ENCODE measurements around the gene SCN3B.

SCN3B gene

DNA sequence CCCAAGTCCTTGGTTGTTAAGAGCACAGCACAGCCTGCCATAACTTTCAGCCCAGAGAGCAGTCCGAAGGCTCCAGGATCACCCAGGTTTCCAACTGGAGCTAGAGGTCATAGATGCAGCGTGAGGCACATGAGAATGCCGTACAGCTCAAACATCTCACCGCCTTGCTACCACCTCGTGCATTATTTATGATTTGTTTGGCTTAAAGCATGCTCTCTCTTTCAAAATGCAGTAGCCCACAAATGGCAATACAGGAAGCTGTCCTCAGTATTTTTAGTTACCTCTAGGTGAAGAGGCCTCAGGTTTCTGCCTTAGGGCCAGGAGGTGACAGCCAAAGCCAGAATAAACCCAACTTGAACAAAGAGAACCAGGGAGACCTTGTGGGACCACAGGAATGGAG lies 14.4 kb downstream of the SCN3B start:
- CTCF ChIA-PET, result interaction anchor here (1.3 to 4.8 kb wide), 3 partner anchors 12 to 71 kb away, joined by 3 to 40 read pairs (median 16); no protein-coding TSS in a partner anchor
- DNase-seq (ENCODE audit: low spot score), result no peak
- POLR2A ChIA-PET (ENCODE audit: low non-redundant PET), result no interaction called here
- no peak overlapping the region for H3K27ac ChIP-seq
- TF ChIP-seq, protein P1, sequence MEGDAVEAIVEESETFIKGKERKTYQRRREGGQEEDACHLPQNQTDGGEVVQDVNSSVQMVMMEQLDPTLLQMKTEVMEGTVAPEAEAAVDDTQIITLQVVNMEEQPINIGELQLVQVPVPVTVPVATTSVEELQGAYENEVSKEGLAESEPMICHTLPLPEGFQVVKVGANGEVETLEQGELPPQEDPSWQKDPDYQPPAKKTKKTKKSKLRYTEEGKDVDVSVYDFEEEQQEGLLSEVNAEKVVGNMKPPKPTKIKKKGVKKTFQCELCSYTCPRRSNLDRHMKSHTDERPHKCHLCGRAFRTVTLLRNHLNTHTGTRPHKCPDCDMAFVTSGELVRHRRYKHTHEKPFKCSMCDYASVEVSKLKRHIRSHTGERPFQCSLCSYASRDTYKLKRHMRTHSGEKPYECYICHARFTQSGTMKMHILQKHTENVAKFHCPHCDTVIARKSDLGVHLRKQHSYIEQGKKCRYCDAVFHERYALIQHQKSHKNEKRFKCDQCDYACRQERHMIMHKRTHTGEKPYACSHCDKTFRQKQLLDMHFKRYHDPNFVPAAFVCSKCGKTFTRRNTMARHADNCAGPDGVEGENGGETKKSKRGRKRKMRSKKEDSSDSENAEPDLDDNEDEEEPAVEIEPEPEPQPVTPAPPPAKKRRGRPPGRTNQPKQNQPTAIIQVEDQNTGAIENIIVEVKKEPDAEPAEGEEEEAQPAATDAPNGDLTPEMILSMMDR (conservative IDR thresholded peaks at IDR 0.05; ENCODE audit: low read depth), result no peak

DNA sequence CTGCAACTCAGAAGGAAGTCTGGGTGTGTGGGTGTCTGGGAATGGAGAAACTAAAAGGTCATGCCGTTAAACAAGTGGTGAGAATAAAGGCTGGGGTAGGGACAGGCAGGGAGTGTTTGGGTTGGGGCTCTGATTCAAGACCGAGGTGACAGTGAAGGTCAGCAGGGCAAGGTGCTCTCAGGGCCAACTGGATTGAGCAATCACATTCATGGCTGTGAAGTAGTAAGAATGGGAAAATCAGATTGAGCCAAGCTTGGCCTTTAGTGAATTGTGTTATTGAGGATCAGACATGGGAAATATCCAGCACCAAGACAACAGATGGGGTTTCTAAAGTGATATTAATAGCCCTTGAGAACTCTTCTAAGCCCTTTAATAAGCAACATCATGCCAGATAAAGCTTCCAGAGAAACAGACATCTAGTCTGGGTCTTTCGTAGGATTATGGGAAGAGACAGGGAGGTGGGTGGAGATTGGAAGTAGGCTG lies 24.3 kb downstream of the SCN3B start:
- TF ChIP-seq, protein P1 (conservative IDR thresholded peaks at IDR 0.05; ENCODE audit: low read depth), result no peak
- POLR2A ChIA-PET (ENCODE audit: low non-redundant PET), result no interaction called here
- CTCF ChIA-PET, result interaction anchor here (0.5 to 1.0 kb wide), 2 partner anchors 81 to 110 kb away, joined by 3 to 5 read pairs; no protein-coding TSS in a partner anchor
- no peak for DNase-seq (ENCODE audit: low spot score)
- no peak overlapping the region for H3K27ac ChIP-seq

DNA sequence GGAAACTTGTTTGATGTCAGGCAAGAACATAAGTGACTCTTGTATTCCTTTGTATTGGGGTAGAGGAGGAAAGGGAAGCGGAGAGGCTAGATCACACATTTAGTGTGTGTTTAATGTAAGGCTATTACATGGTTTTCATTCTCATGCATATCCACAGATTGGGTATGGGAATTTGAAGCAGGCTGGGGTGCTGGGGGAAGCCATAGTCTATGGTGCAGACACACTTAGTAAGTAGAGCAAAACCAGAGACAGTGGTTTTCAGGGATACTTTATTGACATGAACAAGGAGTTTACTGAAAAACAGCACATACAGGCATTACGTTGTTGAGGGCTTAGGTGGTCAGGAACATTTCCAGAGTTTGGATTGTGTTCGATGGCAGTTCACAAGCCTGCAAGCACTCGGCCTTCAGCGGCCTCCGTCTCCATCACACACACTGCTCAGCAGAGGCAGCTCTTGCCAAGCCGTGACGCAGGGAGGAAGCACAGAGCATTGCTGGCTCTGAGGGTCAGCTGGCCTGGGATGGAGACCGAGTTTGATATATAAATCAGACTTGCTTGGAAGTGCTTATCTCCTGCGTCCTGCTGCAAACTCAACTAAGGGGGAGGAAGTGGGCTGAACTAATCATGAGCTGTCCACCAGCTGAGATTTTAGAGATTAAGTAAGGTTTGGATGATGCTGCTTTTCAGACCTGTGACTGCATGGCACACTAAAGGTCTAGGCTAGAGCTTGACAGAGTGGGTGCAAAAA lies 25.3 kb downstream of the SCN3B start:
- ChIA-PET POLR2A (ENCODE audit: low non-redundant PET) (no interaction called here), CTCF (interaction anchor here (1.0 kb wide), 1 partner anchor 82 kb away, joined by 5 read pairs; no protein-coding TSS in a partner anchor)
- TF ChIP-seq, protein P1 (conservative IDR thresholded peaks at IDR 0.05; ENCODE audit: low read depth), result no peak
- no peak overlapping the region for H3K27ac ChIP-seq
- DNase-seq (ENCODE audit: low spot score), result no peak

DNA sequence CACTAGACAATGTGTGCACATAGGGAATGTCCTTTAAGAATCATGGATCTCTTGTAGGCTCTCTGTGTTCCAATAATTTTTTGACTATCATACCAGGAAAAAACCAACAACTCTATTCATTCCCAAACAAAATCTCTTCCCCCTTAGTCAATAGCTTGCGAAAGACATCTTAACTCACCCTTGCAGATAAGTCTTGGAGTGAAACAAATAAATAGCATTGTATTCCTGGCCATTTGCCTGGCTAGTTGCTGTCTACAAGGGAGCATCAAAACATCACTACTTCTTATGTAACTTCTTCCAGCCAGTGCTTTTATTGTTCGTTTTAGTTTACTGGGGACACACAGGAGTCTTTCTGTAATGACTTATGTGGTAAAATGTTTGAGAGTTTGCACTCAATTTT lies 29.4 kb downstream of the SCN3B start:
- no peak overlapping the region for H3K27ac ChIP-seq
- ChIA-PET POLR2A (ENCODE audit: low non-redundant PET) (no interaction called here), CTCF (no interaction called here)
- no peak for DNase-seq (ENCODE audit: low spot score)
- TF ChIP-seq, protein P1 (conservative IDR thresholded peaks at IDR 0.05; ENCODE audit: low read depth), result no peak

DNA sequence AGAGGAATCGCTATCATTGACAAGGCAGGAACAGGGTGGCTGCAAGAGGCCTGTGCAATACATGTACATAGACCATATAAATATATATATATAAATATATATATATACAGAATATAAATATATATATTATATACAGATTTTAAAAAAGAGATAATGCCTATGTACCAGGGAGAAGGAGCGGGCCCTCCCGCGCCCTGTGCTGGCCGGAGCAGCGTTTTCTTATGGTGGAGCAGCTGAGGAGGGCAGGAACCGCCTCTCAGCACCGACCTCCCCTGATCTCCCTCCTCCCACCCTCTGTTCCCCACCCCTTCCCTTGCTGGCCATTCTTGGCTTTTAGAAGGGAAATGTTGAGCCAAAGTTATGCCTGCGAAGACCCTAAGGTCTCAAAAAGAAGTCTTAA lies 31.8 kb downstream of the SCN3B start:
- H3K27ac ChIP-seq, result no peak overlapping the region
- DNase-seq (ENCODE audit: low spot score), result no peak
- TF ChIP-seq, protein P1 (conservative IDR thresholded peaks at IDR 0.05; ENCODE audit: low read depth), result no peak
- CTCF ChIA-PET, result no interaction called here
- POLR2A ChIA-PET (ENCODE audit: low non-redundant PET), result no interaction called here

DNA sequence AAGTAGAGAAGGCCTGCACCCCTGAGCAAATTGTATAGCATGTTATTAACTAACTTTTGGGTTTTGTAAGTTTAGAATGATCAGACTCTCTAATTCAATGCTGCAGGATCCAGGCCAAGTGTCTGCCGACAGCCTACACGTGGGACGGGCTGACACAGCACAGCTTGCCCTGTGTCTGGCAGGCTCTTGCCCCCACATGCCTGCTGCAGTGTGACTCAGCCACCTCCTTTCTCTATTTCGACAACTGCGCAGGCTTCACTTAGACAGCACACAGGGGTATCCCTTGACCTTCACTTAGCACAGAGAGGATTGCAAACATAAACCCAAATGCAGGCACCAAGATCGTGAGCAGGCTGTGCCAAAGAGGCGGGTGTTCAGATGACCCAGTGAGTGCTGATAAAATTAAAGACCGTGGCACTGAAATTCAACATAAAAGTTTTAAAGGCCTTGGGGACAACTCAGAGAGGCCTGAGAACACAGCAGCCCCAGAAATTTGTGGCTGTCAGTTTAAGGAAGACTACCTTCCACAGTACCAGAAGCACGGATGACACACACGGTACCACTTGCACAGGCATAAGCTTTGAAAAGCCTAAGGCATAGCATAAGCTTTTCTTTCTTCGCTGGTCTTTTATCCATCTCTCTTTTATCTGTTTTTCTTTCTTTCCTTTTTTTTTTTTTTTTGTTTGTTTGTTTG lies 37.8 kb downstream of the SCN3B start:
- ChIA-PET POLR2A (ENCODE audit: low non-redundant PET) (no interaction called here), CTCF (interaction anchor here (1.1 to 1.9 kb wide), 3 partner anchors 36 to 91 kb away, joined by 3 to 12 read pairs (median 6); no protein-coding TSS in a partner anchor)
- TF ChIP-seq, protein P1 (conservative IDR thresholded peaks at IDR 0.05; ENCODE audit: low read depth), result no peak
- H3K27ac ChIP-seq, result peak overlapping the region; percentile 67
- peak; percentile 89 for DNase-seq (ENCODE audit: low spot score)

Measured in RWPE1 (cell line).